Fibroblast of lung (primary cell): ENCODE results near the gene MACO1. TPM values are rescaled to one million over a fixed set of nuclear protein-coding genes. Genes with fewer than 3 reads are reported as not detected.

Experiments used
- DNase-seq, 2 donors: peaks; one replicate each; pipeline versions ENCODE4 v3.0.0 to v3.0.0-alpha.2; 2010; ENCODE audit warnings: low read depth in 2 of 2
- H2AFZ ChIP-seq: 2 replicates; pipeline ENCODE4 v1.5.1; 2012; ENCODE audit warnings: low read length, control low read depth, inconsistent platforms
- H3K27ac ChIP-seq: 2 replicates; pipeline ENCODE4 v1.5.1; 2011; ENCODE audit warnings: low read length, control low read depth; ENCODE audit not compliant: insufficient read depth
- H3K27me3 ChIP-seq: 2 replicates; pipeline ENCODE4 v1.5.1; 2011; ENCODE audit warnings: mild to moderate bottlenecking, low read length; ENCODE audit not compliant: control insufficient read depth, insufficient read depth
- H3K36me3 ChIP-seq: 2 replicates; pipeline ENCODE4 v1.5.1; 2011; ENCODE audit warnings: low read length; ENCODE audit not compliant: control insufficient read depth, insufficient read depth
- H3K4me1 ChIP-seq: 2 replicates; pipeline ENCODE4 v1.5.1; 2011; ENCODE audit warnings: low read length; ENCODE audit not compliant: control insufficient read depth, insufficient read depth; ENCODE audit errors: extremely low read depth
- H3K4me2 ChIP-seq: 2 replicates; pipeline ENCODE4 v1.5.1; 2011; ENCODE audit warnings: low read length, control low read depth; ENCODE audit not compliant: insufficient read depth; ENCODE audit errors: extremely low read depth
- H3K4me3 ChIP-seq, 4 experiments: fragments of 200-600 bp in 1 of 4; sonication (generic) in 1 of 4; replicated peaks in 1 of 4; 2 replicates each; pipeline ENCODE4 v1.5.1; 2011 to 2016; ENCODE audit warnings: low read length in 4 of 4, low read depth in 3 of 4, mild to moderate bottlenecking in 3 of 4, control low read depth in 2 of 4, inconsistent platforms in 1 of 4, mixed read lengths in 1 of 4; ENCODE audit not compliant: insufficient read depth in 1 of 4; ENCODE audit errors: control extremely low read depth in 1 of 4
- H3K79me2 ChIP-seq: 2 replicates; pipeline ENCODE4 v1.5.1; 2012; ENCODE audit warnings: mild to moderate bottlenecking, low read length, inconsistent platforms; ENCODE audit not compliant: control insufficient read depth, insufficient read depth
- H3K9ac ChIP-seq: 2 replicates; pipeline ENCODE4 v1.5.1; 2011; ENCODE audit warnings: mild to moderate bottlenecking, low read length, control low read depth; ENCODE audit not compliant: insufficient read depth
- H3K9me3 ChIP-seq: 2 replicates; pipeline ENCODE4 v1.5.1; 2012; ENCODE audit warnings: low read depth, low read length; ENCODE audit not compliant: control insufficient read depth, insufficient read depth
- H4K20me1 ChIP-seq: 2 replicates; pipeline ENCODE4 v1.5.1; 2011; ENCODE audit warnings: low read length; ENCODE audit not compliant: control insufficient read depth, insufficient read depth; ENCODE audit errors: extremely low read depth
- EZH2 ChIP-seq: IDR thresholded peaks from 2 replicates; pipeline ENCODE4 v1.5.1; 2012; ENCODE audit warnings: low read length, control low read depth, mild to moderate bottlenecking; ENCODE audit errors: missing control alignments
- polyA plus RNA-seq, 2 donors: library from polyadenylated mRNA; depleted of rRNA in 1 of 2; stranded (reverse) in 1 of 2; unstranded in 1 of 2; fragments of >200 nt; gene quantifications; 2 replicates each; pipeline ENCODE4 v1.2.1, GENCODE V29; 2011 to 2012; ENCODE audit warnings: missing spikeins in 1 of 2
- total RNA-seq: library from RNA; depleted of rRNA; stranded (reverse); fragments of >200 nt; gene quantifications from 2 replicates; pipeline ENCODE4 v1.2.1, GENCODE V29; 2014
- TF ChIP-seq, protein P1 (sequence below), 2 donors: IDR thresholded peaks in 1 of 2; conservative IDR thresholded peaks in 1 of 2; 1 replicate in 1 of 2; 2 replicates in 1 of 2; pipeline ENCODE4 v1.5.1; 2011 to 2012; ENCODE audit warnings: low read length in 2 of 2, control low read depth in 1 of 2, inconsistent platforms in 1 of 2, low read depth in 1 of 2, mild to moderate bottlenecking in 1 of 2

The MACO1 gene
- total and polyA plus RNA-seq, 2 donors (not counting 1 experiment from before 2014, with no cell fraction given), result 14.2 to 17.5 TPM

DNA sequence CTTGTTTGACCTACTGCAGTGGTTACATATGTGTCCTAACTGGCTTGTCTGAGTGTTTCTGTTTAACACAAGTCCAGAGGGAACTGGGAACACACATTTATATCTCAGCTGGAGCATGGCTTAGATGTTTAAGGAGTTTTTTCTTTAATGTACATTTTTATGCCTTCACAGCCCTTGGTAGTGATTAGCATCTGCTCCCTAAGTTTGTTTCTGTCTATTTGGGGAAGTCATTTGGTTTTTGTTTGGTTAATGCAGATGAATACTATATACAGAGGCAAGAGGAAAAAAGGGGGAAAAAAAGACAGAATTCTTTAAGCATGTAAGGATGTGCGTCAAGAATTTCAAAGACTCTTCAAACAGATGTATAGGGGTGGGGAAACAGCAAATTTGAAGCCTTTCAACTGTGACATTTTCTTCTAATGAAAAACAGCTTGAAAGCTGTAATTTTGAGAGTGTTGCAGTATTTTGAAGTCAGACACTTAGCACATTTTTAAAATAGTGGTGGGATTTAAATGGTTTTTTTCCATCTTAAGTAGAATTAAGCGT is 15.4 kb downstream of the MACO1 start:
- Histone ChIP-seq H3K36me3 (no peaks in the 10 kb centered on the region), H3K4me1 (no peaks in the 10 kb centered on the region), H3K79me2 (peaks cover 2% of the 10 kb centered on the region), H3K27me3 (no peaks in the 10 kb centered on the region), H3K27ac (no peak overlapping the region), H2AFZ (no peak overlapping the region), H3K9me3 (no peaks in the 10 kb centered on the region), H3K4me2 (no peak overlapping the region), H4K20me1 (no peaks in the 10 kb centered on the region), H3K9ac (no peak overlapping the region), H3K4me3 (no peak overlapping the region)
- DNase-seq, result no peak
- TF ChIP-seq EZH2, result no peak
- TF ChIP-seq, protein P1, sequence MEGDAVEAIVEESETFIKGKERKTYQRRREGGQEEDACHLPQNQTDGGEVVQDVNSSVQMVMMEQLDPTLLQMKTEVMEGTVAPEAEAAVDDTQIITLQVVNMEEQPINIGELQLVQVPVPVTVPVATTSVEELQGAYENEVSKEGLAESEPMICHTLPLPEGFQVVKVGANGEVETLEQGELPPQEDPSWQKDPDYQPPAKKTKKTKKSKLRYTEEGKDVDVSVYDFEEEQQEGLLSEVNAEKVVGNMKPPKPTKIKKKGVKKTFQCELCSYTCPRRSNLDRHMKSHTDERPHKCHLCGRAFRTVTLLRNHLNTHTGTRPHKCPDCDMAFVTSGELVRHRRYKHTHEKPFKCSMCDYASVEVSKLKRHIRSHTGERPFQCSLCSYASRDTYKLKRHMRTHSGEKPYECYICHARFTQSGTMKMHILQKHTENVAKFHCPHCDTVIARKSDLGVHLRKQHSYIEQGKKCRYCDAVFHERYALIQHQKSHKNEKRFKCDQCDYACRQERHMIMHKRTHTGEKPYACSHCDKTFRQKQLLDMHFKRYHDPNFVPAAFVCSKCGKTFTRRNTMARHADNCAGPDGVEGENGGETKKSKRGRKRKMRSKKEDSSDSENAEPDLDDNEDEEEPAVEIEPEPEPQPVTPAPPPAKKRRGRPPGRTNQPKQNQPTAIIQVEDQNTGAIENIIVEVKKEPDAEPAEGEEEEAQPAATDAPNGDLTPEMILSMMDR (conservative IDR thresholded peaks at IDR 0.05 in 1 of 2, IDR thresholded peaks at IDR 0.05 in 1 of 2; ENCODE audit: low read depth in 1 of 2, low read length in 2 of 2), result no peak

DNA sequence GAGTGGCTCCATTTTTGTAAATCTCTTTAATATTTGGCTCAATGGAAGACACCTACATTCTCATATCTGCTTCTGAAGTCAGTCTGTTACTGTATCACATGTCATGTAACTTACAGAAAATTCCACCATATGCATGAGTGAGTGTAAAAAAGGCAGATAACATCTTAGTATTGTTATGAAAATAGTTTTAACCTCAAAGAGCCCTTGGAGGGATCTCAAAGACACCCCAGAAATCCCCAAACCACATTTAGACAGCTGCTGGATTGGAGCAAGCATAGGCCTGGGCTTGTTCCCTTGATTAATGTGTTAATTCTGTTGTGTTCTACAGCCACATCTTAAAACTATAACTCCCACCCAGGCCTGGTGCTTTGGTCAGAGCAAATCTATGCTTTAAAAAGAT is 16.9 kb downstream of the MACO1 start:
- Histone ChIP-seq H3K36me3 (no peaks in the 10 kb centered on the region), H3K27me3 (no peaks in the 10 kb centered on the region), H3K4me2 (no peak overlapping the region), H3K9me3 (no peaks in the 10 kb centered on the region), H3K27ac (no peak overlapping the region), H3K4me3 (no peak overlapping the region), H4K20me1 (no peaks in the 10 kb centered on the region), H3K79me2 (peaks cover 2% of the 10 kb centered on the region), H3K4me1 (no peaks in the 10 kb centered on the region), H2AFZ (no peak overlapping the region), H3K9ac (no peak overlapping the region)
- DNase-seq, result peak in 1 of 2 donors; percentile 36
- TF ChIP-seq EZH2, result no peak
- TF ChIP-seq, protein P1 (conservative IDR thresholded peaks at IDR 0.05 in 1 of 2, IDR thresholded peaks at IDR 0.05 in 1 of 2; ENCODE audit: low read depth in 1 of 2, low read length in 2 of 2), result no peak

DNA sequence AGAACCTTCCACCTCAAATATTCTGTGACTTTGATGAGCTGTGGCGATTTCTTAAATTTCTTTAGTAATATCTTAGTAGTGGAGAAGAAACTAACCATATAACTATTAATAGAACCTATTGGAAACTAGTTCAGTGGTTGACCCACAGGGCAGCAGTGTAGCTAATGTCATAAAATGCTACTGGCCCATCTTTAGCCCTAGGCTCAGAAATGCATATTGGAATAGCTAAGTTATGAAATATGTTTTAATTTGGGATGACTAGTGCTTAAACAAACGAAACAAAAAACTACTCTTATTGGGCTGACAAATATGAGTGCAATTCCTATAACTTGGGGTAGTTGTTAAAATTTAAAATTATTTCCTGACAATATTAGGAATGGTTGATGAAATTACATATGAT is 20.2 kb downstream of the MACO1 start:
- Histone ChIP-seq H3K27ac (no peak overlapping the region), H3K27me3 (no peaks in the 10 kb centered on the region), H3K4me2 (no peak overlapping the region), H2AFZ (no peak overlapping the region), H3K9ac (no peak overlapping the region), H3K4me3 (no peak overlapping the region), H3K79me2 (no peaks in the 10 kb centered on the region), H3K36me3 (peaks cover 3% of the 10 kb centered on the region), H3K4me1 (no peaks in the 10 kb centered on the region), H3K9me3 (no peaks in the 10 kb centered on the region), H4K20me1 (no peaks in the 10 kb centered on the region)
- no peak for TF ChIP-seq EZH2
- TF ChIP-seq, protein P1 (conservative IDR thresholded peaks at IDR 0.05 in 1 of 2, IDR thresholded peaks at IDR 0.05 in 1 of 2; ENCODE audit: low read depth in 1 of 2, low read length in 2 of 2), result no peak
- no peak for DNase-seq
